Mesendoderm (in vitro differentiated cells): Measurements from ENCODE around the gene OTOGL.

Source experiments
- DNase-seq: peaks from one replicate; pipeline ENCODE4 v3.0.0; 2013
- H2AK5ac ChIP-seq: 2 replicates; pipeline ENCODE4 v1.6.1; 2013; ENCODE audit warnings: low read length, inconsistent platforms
- H2BK120ac ChIP-seq: 2 replicates; pipeline ENCODE4 v1.6.1; 2013; ENCODE audit warnings: low read depth, mild to moderate bottlenecking, low read length, moderate library complexity, mixed read lengths
- H2BK15ac ChIP-seq: replicated peaks from 2 replicates; pipeline ENCODE4 v1.6.1; 2013; ENCODE audit warnings: low read depth, mild to moderate bottlenecking, moderate library complexity
- H2BK5ac ChIP-seq: 2 replicates; pipeline ENCODE4 v1.6.1; 2013; ENCODE audit warnings: low read length, inconsistent platforms
- H3K18ac ChIP-seq: 2 replicates; pipeline ENCODE4 v1.6.1; 2013; ENCODE audit warnings: mild to moderate bottlenecking, low read length, mixed read lengths
- H3K23ac ChIP-seq: one replicate; pipeline ENCODE4 v1.6.1; 2013; ENCODE audit warnings: low read length
- H3K27ac ChIP-seq: 2 replicates; pipeline ENCODE4 v1.5.1; 2013; ENCODE audit warnings: low read depth, mild to moderate bottlenecking, inconsistent platforms, low read length, moderate library complexity
- H3K27me3 ChIP-seq: 2 replicates; pipeline ENCODE4 v1.6.1; 2013; ENCODE audit warnings: low read length, control low read depth, mild to moderate bottlenecking, inconsistent platforms; ENCODE audit not compliant: insufficient read depth, poor library complexity
- H3K36me3 ChIP-seq: 2 replicates; pipeline ENCODE4 v1.6.1; 2013; ENCODE audit warnings: low read length, inconsistent platforms; ENCODE audit not compliant: control insufficient read depth, insufficient read depth
- H3K4ac ChIP-seq: one replicate; pipeline ENCODE4 v1.6.1; 2013; ENCODE audit warnings: low read depth, mild to moderate bottlenecking, low read length, moderate library complexity
- H3K4me1 ChIP-seq: 2 replicates; pipeline ENCODE4 v1.6.1; 2013; ENCODE audit warnings: low read depth, low read length, inconsistent platforms; ENCODE audit not compliant: control insufficient read depth
- H3K4me2 ChIP-seq: 2 replicates; pipeline ENCODE4 v1.6.1; 2013; ENCODE audit warnings: low read length
- H3K4me3 ChIP-seq: 2 replicates; pipeline ENCODE4 v1.5.1; 2013; ENCODE audit warnings: mild to moderate bottlenecking, low read length
- H3K56ac ChIP-seq: one replicate; pipeline ENCODE4 v1.6.1; 2013; ENCODE audit warnings: low read length
- H3K79me1 ChIP-seq: 2 replicates; pipeline ENCODE4 v1.6.1; 2013; ENCODE audit warnings: low read length, inconsistent platforms
- H3K79me2 ChIP-seq: 2 replicates; pipeline ENCODE4 v1.6.1; 2013; ENCODE audit warnings: mild to moderate bottlenecking, low read length; ENCODE audit not compliant: control insufficient read depth, insufficient read depth
- H3K9ac ChIP-seq: 2 replicates; pipeline ENCODE4 v1.6.1; 2013; ENCODE audit warnings: low read length, inconsistent platforms
- H4K5ac ChIP-seq: one replicate; pipeline ENCODE4 v1.6.1; 2013; ENCODE audit warnings: low read length
- H4K8ac ChIP-seq: one replicate; pipeline ENCODE4 v1.6.1; 2013; ENCODE audit warnings: low read depth, mild to moderate bottlenecking, control low read depth, low read length, moderate library complexity
- WGBS: extraction: QIAGEN DNeasy Blood & Tissue Kit; methylation state at CpG from one replicate; pipeline ENCODE4 v1.1.7; 2013; ENCODE audit warnings: low lambda C conversion rate, missing lambda C conversion rate; ENCODE audit not compliant: insufficient coverage; ENCODE audit errors: extremely low coverage; 5-methylcytosine and 5-hydroxymethylcytosine counted together

OTOGL gene

GRCh38 chr12:80183939-80184338 is 84.6 kb downstream of the OTOGL start:
- H3K4me2 ChIP-seq = no peak overlapping the region
- no peaks in the 10 kb centered on the region for H3K79me2 ChIP-seq
- H3K4me3 ChIP-seq = no peak overlapping the region
- H4K8ac ChIP-seq = no peak overlapping the region
- H2BK15ac ChIP-seq = no peak overlapping the region
- H3K9ac ChIP-seq = no peak overlapping the region
- no peaks in the 10 kb centered on the region for H3K27me3 ChIP-seq
- H2BK120ac ChIP-seq = no peak overlapping the region
- H3K4me1 ChIP-seq = no peaks in the 10 kb centered on the region
- H3K79me1 ChIP-seq = no peaks in the 10 kb centered on the region
- no peaks in the 10 kb centered on the region for H3K36me3 ChIP-seq
- no peak overlapping the region for H3K23ac ChIP-seq
- H2BK5ac ChIP-seq = no peak overlapping the region
- no peak overlapping the region for H3K56ac ChIP-seq
- no peak overlapping the region for H3K4ac ChIP-seq
- no peak overlapping the region for H4K5ac ChIP-seq
- H3K27ac ChIP-seq = no peak overlapping the region
- no CpG with 5 or more reads among the region's 2 CpGs for WGBS
- DNase-seq = no peak
- no peak overlapping the region for H2AK5ac ChIP-seq
- no peak overlapping the region for H3K18ac ChIP-seq

- Histone ChIP-seq H2BK120ac (no peak overlapping the region), H3K18ac (no peak overlapping the region), H3K36me3 (no peaks in the 10 kb centered on the region), H3K56ac (no peak overlapping the region), H3K4ac (no peak overlapping the region), H3K9ac (no peak overlapping the region), H3K4me3 (no peak overlapping the region), H3K27me3 (no peaks in the 10 kb centered on the region), H2AK5ac (no peak overlapping the region), H2BK15ac (no peak overlapping the region), H4K5ac (no peak overlapping the region), H3K27ac (no peak overlapping the region), H3K79me2 (no peaks in the 10 kb centered on the region), H3K79me1 (no peaks in the 10 kb centered on the region), H3K4me2 (no peak overlapping the region), H3K23ac (no peak overlapping the region), H3K4me1 (no peaks in the 10 kb centered on the region), H4K8ac (no peak overlapping the region), H2BK5ac (no peak overlapping the region)
- no CpG with 5 or more reads among the region's 2 CpGs for WGBS
- no peak for DNase-seq
Measured at GRCh38 chr12:80184926-80185325, 85.6 kb downstream of the OTOGL start.

DNA sequence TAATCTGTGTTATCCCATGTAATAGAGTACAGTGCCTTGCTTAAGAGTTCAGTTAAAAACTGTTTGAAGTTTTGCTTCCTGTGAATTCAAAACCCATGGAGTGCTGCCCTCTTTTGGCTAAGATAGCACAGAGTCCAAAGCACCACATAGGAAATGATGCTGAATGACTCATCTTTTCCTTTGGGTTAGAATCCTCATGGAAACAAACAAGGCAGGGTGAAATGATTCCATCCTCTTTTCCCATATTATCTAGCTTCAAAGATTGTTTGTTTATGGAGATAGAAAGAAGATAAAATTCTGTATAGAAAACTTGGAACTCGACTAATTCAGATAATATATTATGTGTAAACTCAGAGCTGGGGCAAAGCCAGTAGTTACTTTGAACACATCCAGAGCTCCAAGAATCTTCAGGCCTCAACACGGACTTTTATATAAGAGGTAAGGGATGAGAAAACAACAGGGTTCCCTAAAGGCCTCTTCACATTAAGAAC is 87.4 kb downstream of the OTOGL start:
- no peak overlapping the region for H3K23ac ChIP-seq
- H3K4ac ChIP-seq = no peak overlapping the region
- H3K4me2 ChIP-seq = no peak overlapping the region
- no peaks in the 10 kb centered on the region for H3K27me3 ChIP-seq
- H2BK120ac ChIP-seq = no peak overlapping the region
- H3K36me3 ChIP-seq = no peaks in the 10 kb centered on the region
- H3K79me1 ChIP-seq = no peaks in the 10 kb centered on the region
- no peaks in the 10 kb centered on the region for H3K79me2 ChIP-seq
- H3K56ac ChIP-seq = no peak overlapping the region
- no peak overlapping the region for H4K5ac ChIP-seq
- H2BK15ac ChIP-seq = no peak overlapping the region
- H3K9ac ChIP-seq = no peak overlapping the region
- no peaks in the 10 kb centered on the region for H3K4me1 ChIP-seq
- H3K27ac ChIP-seq = no peak overlapping the region
- H3K18ac ChIP-seq = peak overlapping the region; percentile 69
- 100% methylated on average over 1 of the region's 2 CpGs for WGBS
- H3K4me3 ChIP-seq = no peak overlapping the region
- no peak overlapping the region for H4K8ac ChIP-seq
- DNase-seq = peak; percentile 95
- no peak overlapping the region for H2AK5ac ChIP-seq
- no peak overlapping the region for H2BK5ac ChIP-seq

GRCh38 chr12:80187660-80188090 is 88.3 kb downstream of the OTOGL start:
- no CpG with 5 or more reads among the region's 2 CpGs for WGBS
- peak; percentile 32 for DNase-seq
- Histone ChIP-seq H3K27ac (no peak overlapping the region), H3K4me3 (no peak overlapping the region), H4K5ac (no peak overlapping the region), H2BK15ac (no peak overlapping the region), H3K4me1 (no peaks in the 10 kb centered on the region), H2AK5ac (no peak overlapping the region), H2BK5ac (no peak overlapping the region), H3K23ac (no peak overlapping the region), H3K27me3 (no peaks in the 10 kb centered on the region), H3K56ac (no peak overlapping the region), H3K36me3 (no peaks in the 10 kb centered on the region), H3K79me2 (no peaks in the 10 kb centered on the region), H3K18ac (no peak overlapping the region), H3K4ac (no peak overlapping the region), H4K8ac (no peak overlapping the region), H3K79me1 (no peaks in the 10 kb centered on the region), H3K9ac (no peak overlapping the region), H3K4me2 (no peak overlapping the region), H2BK120ac (no peak overlapping the region)

GRCh38 chr12:80188576-80188975 is 89.2 kb downstream of the OTOGL start:
- no peak overlapping the region for H3K4me2 ChIP-seq
- no peak for DNase-seq
- no peak overlapping the region for H2BK5ac ChIP-seq
- no peaks in the 10 kb centered on the region for H3K36me3 ChIP-seq
- H3K56ac ChIP-seq = no peak overlapping the region
- no peak overlapping the region for H4K5ac ChIP-seq
- H3K79me2 ChIP-seq = no peaks in the 10 kb centered on the region
- no peak overlapping the region for H4K8ac ChIP-seq
- H2BK15ac ChIP-seq = no peak overlapping the region
- H3K9ac ChIP-seq = no peak overlapping the region
- H3K18ac ChIP-seq = no peak overlapping the region
- WGBS = no CpG with 5 or more reads among the region's 2 CpGs
- H3K27ac ChIP-seq = no peak overlapping the region
- no peaks in the 10 kb centered on the region for H3K27me3 ChIP-seq
- no peak overlapping the region for H3K4ac ChIP-seq
- H2AK5ac ChIP-seq = no peak overlapping the region
- no peak overlapping the region for H3K23ac ChIP-seq
- no peak overlapping the region for H3K4me3 ChIP-seq
- H3K4me1 ChIP-seq = no peaks in the 10 kb centered on the region
- no peak overlapping the region for H2BK120ac ChIP-seq
- no peaks in the 10 kb centered on the region for H3K79me1 ChIP-seq

DNA sequence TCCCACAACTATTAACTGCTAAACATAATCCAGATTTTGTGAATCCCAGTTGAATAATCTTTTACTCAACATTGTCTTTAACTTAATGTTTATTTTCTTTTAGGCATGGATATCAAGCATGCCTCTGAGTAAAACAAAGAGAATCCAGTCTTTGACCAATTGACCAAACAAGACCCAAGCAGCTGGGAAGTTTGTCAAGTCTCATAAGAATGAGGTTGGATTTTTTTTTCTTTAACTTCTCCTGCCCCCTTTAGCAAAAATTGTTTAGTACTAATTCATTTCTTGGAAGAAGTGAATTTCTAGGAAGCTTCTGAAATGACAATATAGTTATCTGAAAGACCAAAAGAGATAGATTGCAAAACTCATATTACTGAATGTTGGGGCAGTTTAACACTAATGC is 89.9 kb downstream of the OTOGL start:
- Histone ChIP-seq H4K8ac (no peak overlapping the region), H2BK15ac (no peak overlapping the region), H3K79me1 (no peaks in the 10 kb centered on the region), H3K18ac (no peak overlapping the region), H3K27me3 (no peaks in the 10 kb centered on the region), H2AK5ac (no peak overlapping the region), H3K4me1 (no peaks in the 10 kb centered on the region), H2BK120ac (no peak overlapping the region), H4K5ac (no peak overlapping the region), H3K9ac (no peak overlapping the region), H3K27ac (no peak overlapping the region), H3K56ac (no peak overlapping the region), H2BK5ac (no peak overlapping the region), H3K23ac (no peak overlapping the region), H3K4me2 (no peak overlapping the region), H3K4ac (no peak overlapping the region), H3K36me3 (no peaks in the 10 kb centered on the region), H3K4me3 (no peak overlapping the region), H3K79me2 (no peaks in the 10 kb centered on the region)
- DNase-seq = no peak
